Measurements from ENCODE around the gene CTNNA2. TPM values are rescaled to one million over a fixed set of nuclear protein-coding genes. Genes with fewer than 3 reads are reported as not detected.

CTNNA2 gene
- total RNA-seq, 1 donor from 2014 or later = 15.0 TPM

- no peak overlapping the region for H3K27ac Mint-ChIP-seq
- H3K9me3 Mint-ChIP-seq = no peaks in the 10 kb centered on the region
- no peak overlapping the region for H3K4me3 Mint-ChIP-seq
- H3K36me3 Mint-ChIP-seq = no peaks in the 10 kb centered on the region
- H3K4me1 Mint-ChIP-seq (ENCODE audit: unreplicated experiment) = peaks cover 5% of the 10 kb centered on the region
- TF ChIP-seq CTCF (conservative IDR thresholded peaks at IDR 0.05) = no peak
- no peak for DNase-seq (ENCODE audit: extremely low spot score, unreplicated experiment)
- H3K27me3 Mint-ChIP-seq = no peaks in the 10 kb centered on the region
These were observed 651.5 kb downstream of the CTNNA2 start for GRCh38 chr2:80164375-80164774.

GRCh38 chr2:80166483-80167171 is 653.8 kb downstream of the CTNNA2 start:
- DNase-seq (ENCODE audit: extremely low spot score, unreplicated experiment) = no peak
- no peaks in the 10 kb centered on the region for H3K36me3 Mint-ChIP-seq
- no peak for TF ChIP-seq CTCF (conservative IDR thresholded peaks at IDR 0.05)
- no peaks in the 10 kb centered on the region for H3K9me3 Mint-ChIP-seq
- H3K27me3 Mint-ChIP-seq = no peaks in the 10 kb centered on the region
- peaks cover 5% of the 10 kb centered on the region for H3K4me1 Mint-ChIP-seq (ENCODE audit: unreplicated experiment)
- H3K4me3 Mint-ChIP-seq = no peak overlapping the region
- H3K27ac Mint-ChIP-seq = no peak overlapping the region

GRCh38 chr2:80167284-80167808 is 654.5 kb downstream of the CTNNA2 start:
- Mint-ChIP-seq H3K4me3 (no peak overlapping the region), H3K27me3 (no peaks in the 10 kb centered on the region), H3K27ac (no peak overlapping the region), H3K4me1 (ENCODE audit: unreplicated experiment) (peaks cover 5% of the 10 kb centered on the region), H3K9me3 (no peaks in the 10 kb centered on the region), H3K36me3 (no peaks in the 10 kb centered on the region)
- no peak for DNase-seq (ENCODE audit: extremely low spot score, unreplicated experiment)
- TF ChIP-seq CTCF (conservative IDR thresholded peaks at IDR 0.05) = no peak

- Mint-ChIP-seq H3K27ac (no peak overlapping the region), H3K4me3 (no peak overlapping the region), H3K9me3 (no peaks in the 10 kb centered on the region), H3K4me1 (ENCODE audit: unreplicated experiment) (peaks cover 5% of the 10 kb centered on the region), H3K36me3 (no peaks in the 10 kb centered on the region), H3K27me3 (no peaks in the 10 kb centered on the region)
- DNase-seq (ENCODE audit: extremely low spot score, unreplicated experiment) = no peak
- TF ChIP-seq CTCF (conservative IDR thresholded peaks at IDR 0.05) = no peak
These were observed 655.2 kb downstream of the CTNNA2 start for GRCh38 chr2:80168037-80168436.

- no peak for DNase-seq (ENCODE audit: extremely low spot score, unreplicated experiment)
- Mint-ChIP-seq H3K4me1 (ENCODE audit: unreplicated experiment) (peaks cover 5% of the 10 kb centered on the region), H3K9me3 (no peaks in the 10 kb centered on the region), H3K27ac (no peak overlapping the region), H3K36me3 (no peaks in the 10 kb centered on the region), H3K4me3 (no peak overlapping the region), H3K27me3 (no peaks in the 10 kb centered on the region)
- TF ChIP-seq CTCF (conservative IDR thresholded peaks at IDR 0.05) = no peak
These were observed 656.0 kb downstream of the CTNNA2 start for GRCh38 chr2:80168801-80169200.
